NCI-H146 treated with DMSO at 0.1 percent for 48 hours (cell line): ENCODE data around the gene PLD2.
"Not testable (repeated sequence)": the region's sequence is repeated elsewhere in the genome, so short reads cannot be mapped to it uniquely, and the experiment has no call there.

Experiments
- DNase-seq: peaks from one replicate; lab custom pipeline; 2025; ENCODE audit not compliant: unreplicated experiment; lab: John Stamatoyannopoulos, UW

PLD2 gene

DNA sequence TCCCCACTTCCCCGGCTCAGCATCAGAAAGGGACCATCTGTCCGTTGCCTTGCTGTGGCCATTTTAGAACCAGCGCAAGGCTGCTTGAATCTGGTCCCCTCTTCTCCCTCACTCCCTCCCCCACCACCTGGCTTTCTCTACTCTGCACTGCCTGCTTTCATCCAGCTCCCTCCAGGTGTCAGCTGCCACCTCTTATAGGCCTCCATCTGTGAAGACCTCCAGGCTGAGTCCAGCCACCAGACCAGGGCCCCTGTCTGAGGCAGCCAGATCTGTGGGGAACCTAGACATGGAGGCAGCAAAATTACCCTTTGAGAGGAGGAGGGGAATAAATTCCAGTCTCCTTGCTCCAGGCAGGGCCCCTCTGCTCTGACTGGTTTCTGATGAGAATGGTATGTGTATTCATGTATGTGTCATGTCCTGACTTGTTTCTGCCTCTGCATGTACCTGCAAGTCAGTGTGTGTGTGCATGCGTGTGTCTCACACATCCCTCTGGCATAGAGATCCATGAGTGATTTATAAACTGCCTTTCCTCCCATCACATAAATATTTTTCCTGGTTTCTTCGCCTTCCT, 47.2 kb downstream of the PLD2 start:
- no peak for DNase-seq

DNA sequence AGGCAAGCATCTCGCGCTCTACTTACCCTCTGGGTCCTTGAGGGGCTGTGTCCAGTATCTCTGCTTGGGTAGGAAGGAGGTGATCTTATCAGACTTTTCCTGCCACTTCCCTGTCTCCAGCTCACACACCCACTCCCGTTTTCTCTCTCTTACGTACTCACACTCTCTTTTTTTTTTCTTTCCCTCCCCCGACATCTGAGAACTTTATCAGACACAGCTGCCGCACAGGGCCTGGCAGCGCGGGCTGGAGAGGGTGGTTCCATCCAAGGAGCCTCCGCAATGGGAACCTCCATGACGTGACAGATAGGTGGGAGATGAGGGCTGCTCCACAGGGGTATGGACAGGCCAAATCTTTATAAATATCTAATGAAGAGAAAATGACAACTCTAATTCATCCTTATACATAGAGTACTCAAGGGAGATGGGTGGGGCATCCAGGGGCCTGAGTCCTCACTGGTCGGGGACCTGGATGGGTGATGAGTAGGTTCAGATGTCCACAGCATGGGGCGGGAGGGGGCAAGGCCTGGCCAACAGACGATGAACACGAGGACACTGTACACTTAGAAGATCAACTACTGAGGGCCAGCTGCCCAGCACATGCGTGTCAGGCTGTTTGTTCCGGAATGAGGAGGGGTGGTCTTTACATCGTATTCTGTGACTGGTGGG, 49.5 kb downstream of the PLD2 start:
- DNase-seq, result no peak

DNA sequence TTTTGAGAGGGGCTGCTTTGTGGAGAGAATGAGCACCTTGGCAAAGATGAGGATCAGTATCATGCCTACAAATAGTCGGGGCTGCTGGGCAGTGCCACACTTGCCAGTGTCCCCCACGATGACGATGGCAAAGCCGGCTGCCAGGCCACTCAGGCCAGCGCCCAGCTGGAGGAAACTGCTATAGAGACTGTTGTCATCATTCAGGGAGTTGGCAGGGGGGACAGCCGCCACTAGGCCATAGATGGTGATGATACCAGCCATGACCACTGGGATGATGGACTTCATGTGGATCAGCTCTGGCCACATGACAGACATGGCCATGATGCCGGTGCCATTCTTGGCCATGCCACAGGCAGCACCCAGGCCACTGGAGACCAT, 50.0 kb downstream of the PLD2 start:
- no peak for DNase-seq

DNA sequence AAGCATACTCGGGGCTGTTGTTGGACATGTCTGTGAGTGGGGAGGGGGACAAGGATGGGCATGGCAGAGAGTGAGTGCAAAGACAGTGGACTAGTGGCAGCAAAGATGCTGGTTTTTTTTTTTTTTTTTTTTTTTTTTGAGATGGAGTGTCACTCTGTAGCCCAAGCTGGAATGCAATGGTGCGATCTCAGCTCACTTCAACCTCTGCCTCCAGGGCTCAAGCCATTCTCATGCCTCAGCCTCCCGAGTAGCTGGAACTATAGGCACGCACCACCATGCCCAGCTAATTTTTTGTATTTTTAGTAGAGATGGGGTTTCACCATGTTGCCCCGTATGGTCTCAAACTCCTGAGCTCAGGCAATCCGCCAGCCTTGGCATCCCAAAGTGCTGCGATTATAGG, 50.4 kb downstream of the PLD2 start:
- not testable (repeated sequence) for DNase-seq

DNA sequence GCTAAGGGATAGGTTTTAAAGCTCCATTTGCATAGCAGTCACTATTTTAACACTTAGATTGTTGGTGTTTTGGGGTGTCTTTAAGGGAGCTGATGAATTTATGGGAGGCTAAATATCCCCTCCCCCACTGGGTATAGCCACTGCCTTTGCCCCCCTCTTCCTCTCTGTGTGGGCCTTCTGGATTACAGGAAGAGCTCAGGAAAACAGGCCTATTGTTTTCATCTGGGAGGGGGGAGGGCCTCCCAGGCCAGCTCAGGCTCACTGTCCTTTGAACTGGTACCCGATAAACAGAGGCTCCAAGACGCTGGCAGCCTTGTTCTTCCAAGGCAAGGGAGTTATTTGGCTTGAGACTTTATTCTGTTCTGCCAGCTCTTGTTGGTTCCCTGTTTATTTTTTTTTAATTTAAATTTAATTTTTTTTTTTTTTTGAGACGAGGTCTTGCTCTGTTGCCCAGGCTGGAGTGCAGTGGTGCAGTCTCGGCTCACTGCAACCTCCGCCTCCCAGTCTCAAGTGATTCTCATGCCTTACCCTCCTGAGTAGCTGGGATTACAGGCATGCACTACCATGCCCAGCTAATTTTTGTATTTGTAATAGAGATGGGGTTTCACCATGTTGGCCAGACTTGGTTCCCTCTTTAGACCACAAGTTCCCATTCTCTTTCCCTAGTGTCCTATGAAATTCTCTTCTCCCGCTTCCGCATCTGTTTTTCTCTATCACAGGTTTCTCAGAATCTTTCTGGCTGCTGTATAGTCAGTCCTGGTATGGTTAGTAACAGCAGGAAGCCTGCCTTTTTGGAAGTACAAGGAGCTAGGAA, 51.3 kb downstream of the PLD2 start:
- no peak for DNase-seq

DNA sequence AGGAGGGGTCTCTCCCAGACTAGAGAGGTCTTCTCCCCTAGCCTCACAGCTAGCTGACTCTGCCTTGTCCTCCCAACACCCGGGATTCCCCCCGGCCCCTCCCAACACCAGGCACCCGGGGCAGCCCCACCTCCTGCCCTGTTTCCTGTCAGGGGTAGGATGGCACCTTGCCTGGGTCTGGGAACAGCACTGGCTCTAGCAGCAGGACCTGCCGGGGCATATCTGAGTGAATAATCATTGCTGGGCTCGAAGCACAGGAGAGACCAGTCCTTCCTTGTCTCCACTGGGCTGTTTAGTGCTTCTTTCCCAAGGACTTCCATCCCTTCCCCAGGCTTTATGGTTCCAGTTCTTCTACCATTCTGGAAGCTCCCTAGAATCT, 51.9 kb downstream of the PLD2 start:
- DNase-seq, result no peak

DNA sequence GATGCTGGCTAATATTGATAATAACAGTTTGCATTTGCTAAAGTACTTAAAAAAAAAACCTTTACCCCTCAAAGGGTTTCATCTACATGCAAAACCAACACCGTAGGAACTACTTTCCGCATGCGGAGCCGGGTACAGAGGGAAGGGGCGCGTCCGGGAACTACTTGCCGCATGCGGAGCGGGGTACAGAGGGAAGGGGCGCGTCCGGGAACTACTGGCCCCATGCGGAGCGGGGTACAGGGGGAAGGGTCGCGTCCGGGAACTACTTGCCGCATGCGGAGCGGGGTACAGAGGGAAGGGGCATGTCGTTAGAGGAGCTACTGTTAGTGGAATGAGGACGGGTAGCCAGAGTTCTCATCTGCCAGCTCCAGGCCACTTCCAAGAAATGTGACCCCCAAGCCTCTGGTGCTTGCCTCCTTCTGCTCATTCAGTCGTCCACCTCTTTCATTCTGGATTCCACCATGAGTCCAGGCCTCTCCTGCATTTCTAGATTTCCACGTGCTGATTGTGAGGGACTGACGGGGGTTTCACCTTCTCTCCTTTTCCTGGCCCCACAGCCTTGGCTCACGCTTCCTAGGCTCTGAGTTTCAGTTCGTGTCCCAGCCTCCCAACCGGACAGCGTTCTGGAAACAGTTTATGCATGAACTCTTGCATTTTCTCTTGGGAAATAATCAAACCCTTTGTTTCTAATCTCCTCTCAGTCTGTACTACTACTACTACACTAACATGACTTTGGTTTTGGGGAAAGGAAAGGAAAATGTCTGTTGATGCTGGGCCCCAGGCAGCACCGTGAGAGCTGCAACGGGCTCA, 53.1 kb downstream of the PLD2 start:
- no peak for DNase-seq

DNA sequence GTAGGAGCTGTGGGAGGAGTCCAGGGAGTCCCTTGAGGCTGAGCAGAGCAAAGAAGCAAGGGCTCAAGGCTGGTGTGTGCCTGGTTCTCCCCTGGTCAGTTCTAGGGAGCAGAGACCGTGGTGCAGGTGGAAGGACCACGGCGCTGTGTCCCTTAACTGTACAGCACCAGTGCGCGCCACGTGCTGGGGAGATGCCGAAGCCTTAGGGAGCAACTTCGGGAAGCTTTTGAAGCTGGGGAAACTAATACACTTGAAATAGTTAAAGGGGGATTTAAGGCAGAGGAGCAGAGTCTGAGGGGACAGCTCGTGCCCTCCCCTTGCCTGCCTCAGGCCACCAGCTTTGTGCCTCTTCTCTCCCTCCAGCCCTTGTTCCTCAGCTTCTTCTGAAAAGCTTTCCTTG, 53.7 kb downstream of the PLD2 start:
- no peak for DNase-seq

DNA sequence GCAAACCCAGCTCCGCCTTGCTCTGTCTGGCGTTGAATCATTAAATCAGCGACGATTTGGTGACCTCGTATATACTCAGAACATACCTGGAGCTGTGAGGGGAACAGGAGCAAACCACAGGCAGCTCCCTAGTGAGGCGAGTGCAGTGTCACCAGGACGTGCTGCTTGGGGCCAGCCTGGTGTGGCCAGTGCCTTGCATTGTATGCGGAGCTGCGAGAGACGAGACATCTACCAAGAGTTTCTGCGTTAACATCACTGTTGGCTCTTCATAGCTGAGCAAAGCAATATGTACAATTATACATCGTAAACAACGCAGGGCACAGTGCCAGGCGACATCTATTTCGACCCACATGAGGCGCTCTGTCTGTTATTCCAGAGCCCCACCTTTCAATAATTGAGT, 54.1 kb downstream of the PLD2 start:
- no peak for DNase-seq

DNA sequence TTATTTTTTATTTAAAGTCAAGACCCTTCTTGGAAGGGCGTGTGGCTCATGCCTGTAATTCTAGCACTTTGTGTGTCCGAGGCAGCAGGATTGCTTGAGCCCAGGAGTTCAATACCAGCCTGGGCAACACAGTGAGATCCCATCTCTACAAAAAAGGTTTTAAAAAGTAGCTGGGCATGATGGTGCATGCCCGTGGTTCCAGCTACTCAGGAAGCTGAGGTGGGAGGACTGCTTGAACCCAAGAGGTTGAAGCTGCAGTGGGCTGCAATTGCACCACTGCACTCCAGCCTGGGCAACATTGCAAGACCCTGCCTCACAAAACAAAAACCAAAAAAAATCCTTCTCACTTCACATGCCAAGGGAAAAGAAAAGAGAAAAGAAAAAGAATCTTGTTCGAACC, 55.8 kb downstream of the PLD2 start:
- DNase-seq, result no peak

DNA sequence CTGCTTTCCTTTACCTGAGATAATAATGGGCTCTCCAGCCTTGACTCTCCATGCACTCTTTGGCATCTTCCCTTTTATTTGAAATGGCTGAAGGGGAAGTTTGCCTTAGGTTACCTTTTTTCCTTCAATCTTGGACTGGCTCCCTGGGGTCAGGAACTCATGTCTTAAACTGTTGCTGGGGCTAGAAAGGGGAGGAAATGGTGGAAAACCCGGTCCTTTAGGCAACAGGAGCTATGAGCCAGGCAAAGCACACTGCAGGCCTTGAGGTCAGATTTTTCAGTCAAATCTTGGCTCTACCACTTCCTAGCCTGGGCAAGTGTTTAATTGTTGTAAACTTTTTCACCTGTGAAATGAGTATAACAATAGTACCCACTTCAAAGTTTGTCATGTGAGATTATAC, 56.4 kb downstream of the PLD2 start:
- no peak for DNase-seq

DNA sequence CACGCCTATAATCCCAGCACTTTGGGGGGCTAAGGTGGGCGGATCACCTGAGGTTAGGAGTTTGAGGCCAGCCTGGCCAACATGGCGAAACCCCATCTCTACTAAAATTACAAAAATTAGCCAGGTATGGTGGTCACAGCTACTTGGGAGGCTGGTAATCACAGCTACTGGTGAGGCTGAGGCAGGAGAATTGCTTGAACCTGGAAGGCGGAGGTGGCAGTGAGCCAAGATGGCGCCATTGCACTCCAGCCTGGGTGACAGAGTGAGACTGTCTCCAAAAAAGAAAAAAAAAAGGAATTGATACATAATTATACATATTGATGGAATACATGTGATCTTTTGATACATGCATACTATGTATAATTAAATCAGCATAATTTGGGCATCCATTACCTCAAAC, 60.6 kb downstream of the PLD2 start:
- DNase-seq, result not testable (repeated sequence)

DNA sequence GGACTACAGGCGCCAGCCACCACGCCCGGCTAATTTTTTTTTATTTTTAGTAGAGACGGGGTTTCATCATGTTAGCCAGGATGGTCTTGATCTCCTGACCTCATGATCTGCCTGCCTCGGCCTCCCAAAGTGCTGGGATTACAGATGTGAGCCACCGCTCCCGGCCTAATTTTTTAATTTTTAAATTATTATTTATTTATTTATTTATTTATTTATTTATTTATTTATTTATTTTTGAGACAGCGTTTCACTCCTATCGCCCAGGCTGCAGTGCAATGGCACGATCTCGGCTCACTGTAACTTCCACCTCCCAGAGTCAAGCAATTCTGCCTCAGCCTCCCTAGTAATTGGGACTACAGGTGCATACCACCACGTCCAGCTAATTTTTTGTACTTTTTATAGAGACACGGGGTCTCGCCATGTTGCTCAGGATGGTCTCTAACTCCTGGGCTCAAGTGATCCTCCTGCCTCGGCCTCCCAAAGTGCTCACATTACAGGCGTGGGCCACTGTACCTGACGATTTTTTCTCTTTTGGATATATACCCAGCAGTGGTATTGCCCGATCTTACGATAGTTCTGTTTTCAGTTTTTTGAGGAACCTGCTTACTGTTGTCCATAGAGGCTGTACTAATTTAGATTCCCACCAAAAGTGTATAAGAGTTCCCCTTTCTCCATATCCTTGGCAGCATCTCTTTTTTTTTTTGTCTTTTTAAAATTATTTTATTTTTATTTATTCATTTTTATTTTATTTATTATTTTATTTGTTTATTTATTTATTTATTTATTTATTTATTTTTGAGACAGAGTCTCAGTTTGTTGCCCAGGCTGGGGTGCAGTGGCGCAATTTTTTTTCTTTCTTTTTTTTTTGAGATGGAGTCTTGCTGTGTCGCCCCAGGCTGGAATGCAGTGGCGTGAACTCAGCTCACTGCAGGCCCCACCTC, 62.4 kb downstream of the PLD2 start:
- not testable (repeated sequence) for DNase-seq

DNA sequence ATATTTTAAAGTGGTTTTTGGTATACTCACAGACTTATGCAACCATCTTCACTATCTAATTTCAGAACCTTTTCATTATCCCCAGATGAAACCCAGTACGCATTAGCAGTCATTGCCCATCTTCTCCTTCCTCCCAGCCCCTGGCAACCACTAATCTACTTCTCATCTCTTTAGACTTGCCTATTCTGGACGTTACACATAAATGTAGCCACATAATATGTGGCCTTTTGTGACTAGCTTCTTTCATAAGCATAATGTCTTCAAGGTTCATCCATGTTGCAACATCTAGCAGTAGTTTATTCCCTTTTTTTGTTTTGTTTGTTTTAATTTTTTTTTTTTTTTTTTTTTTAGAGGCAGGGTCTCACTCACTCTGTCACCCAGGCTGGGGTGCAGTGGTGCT, 63.9 kb downstream of the PLD2 start:
- no peak for DNase-seq

DNA sequence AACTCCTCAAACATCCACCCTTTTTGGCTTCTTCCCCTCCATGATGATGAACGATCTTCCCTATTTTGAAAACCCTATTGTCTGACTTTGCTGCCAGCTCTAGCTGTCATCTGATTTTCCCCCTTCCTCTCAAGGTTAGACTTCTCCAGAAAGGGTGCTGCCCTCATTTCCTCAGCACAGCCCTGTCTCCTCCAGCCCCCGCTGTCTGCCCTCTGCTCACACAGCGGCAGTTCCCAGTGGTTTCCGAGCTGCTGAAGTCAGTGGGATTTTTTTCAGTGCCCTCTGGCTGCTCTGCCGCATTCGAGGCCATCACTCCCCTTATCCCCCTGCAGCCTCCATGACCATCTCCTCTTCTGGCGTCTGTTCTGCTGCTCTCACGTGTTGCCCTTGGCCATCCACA, 65.8 kb downstream of the PLD2 start:
- no peak for DNase-seq
